CD4-positive, alpha-beta T cell treated with Interferon gamma for 1 hour (primary cell): ENCODE data around the gene GLIPR1L1.

Source experiments
- DNase-seq: peaks from one replicate; pipeline ENCODE4 v3.0.0-alpha.2; 2020

Gene GLIPR1L1

DNA sequence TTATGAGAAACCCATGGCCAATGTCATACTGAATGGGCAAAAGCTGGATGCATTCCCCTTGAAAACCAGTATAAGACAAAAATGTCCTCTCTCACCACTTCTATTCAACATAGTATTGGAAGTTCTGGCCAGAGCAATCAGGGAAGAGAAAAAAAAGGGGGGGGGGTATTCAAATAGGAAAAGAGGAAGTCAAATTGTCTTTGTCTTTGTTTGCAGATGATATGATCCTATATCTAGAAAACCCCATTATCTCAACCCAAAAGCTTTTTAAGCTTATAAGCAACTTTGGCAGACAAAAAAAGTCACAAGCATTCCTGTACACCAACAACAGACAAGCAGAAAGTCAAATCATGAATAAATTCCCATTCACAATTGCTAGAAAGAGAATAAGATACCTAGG lies 19.5 kb downstream of the GLIPR1L1 start:
- DNase-seq = no peak

DNA sequence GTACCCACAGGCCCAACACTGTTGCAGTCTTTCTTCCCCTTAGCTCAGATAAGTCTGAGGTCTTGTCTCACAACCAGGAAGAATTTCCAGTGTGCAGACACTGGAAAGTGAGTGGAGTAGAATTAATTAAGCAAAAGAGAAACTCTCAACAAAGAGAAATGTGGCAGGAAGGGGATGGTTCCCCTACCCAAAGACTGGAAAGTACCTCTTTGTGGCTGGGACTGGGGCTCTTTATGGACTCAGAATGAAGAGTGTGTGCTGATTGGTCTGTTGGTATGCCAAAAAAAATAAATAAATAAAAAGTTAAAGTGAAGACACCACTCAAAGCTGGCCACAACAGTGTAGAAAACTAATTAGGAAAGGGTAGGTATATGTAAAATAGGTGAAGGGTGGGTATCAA lies 26.4 kb downstream of the GLIPR1L1 start:
- no peak for DNase-seq

DNA sequence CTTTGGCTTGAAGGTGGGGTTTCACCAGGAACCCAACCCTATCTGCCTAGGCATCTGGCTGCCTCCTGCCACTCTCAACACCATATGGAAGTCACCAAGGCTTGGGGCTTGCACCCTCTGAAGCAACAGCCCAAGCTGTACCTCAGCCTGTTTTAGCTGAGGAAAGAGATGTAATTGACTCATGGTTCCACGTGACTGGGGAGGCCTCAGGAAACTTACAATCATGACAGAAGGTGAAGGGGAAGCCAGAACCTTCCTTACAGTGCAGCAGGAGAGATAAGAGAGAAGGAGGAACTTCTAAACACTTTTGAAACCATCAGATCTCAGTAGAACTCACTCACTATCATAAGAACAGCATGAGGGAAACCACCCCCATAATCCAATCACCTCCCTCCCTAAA lies 26.9 kb downstream of the GLIPR1L1 start:
- no peak for DNase-seq

DNA sequence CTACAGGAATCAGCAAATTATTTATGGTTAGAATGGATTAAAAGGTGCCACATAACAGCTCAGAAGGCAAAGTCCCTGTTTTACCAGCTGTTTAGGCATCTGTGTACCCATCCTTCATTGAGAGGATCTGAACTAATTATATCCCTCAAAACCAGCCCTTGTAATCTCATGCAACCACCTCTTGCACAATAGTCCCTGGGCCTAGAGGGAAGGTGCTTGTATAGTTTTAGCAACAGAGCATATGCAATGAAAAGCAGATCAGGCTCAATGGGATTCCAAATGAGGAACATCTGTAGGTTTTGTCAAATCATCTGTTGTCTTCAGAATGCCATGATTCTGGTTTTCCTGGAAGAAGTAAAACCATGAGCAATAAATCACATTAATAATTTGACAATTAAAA lies 30.4 kb downstream of the GLIPR1L1 start:
- DNase-seq = no peak

DNA sequence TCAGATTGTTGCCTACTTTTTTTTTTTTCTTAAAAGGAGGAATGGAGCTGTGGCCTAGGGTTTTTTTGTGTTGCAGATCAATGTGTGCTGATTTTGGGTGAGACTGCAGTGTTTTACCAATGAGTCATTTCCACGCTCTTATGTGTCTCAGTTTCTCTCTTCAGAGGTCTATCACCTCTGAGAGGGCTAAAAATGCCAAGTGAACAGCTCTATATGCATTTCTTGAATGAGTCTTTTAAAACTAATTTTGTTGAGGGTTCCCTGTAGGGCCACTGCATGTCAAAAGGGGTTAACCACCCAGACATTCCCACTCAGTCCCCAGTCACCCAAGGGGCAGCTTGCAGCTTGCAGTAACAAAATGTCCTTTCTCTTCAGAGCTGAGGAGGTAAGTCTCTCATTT lies 32.2 kb downstream of the GLIPR1L1 start:
- no peak for DNase-seq

DNA sequence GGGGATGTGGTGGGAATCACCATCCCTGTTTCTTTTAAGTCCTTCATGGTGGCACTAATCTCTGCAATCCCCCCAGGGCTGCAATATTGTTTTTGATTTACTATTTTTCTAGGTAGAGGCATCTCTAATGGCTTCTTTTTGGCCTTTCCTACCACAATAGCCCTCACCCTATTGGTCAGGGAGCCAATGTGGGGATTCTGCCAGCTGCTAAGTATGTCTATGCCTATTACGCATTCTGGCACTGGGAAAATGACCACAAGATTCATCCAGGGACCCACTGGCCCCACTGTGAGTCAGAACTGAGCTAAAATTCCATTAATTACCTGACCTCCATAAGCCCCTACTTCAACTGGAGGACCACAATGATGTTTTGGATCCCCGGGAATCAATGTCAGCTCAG lies 40.5 kb downstream of the GLIPR1L1 start:
- no peak for DNase-seq

DNA sequence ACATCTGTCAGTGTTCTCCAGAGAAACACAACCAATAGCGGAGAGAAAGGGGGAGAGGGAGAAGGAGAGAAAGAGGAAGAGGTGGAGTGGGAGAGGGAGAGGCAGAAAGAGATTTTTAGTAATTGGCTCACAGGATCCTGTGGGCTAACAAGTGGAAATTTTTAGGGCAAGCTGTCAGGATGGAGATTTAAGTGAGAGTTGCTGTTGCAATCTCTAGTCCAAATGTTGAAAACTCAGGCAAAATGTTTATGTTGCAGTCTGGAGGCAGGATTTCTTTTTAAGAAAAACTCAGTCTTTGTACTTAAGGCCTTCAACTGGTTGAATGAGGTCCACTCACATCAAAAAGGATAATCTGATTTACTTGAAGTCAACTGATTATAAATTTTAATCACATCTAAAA lies 43.9 kb downstream of the GLIPR1L1 start:
- DNase-seq = no peak

DNA sequence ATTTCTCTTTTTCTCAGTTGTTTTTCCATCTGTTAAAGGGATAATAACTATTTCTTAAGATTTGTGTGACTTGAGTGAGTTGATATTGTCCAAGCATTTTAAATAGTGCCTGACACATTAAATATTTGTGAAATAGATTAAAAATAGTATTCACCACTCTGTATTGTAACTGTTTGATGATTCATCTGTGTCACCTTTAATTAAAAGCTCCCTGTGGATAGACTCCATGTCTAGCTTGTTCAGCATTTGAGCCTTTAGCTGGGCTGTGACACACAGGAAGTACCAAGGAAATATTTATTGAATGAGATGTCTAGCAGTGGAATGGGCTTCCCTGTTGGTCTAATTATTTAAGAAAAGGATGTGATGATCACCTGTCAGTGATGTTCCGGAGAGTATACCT lies 54.6 kb downstream of the GLIPR1L1 start:
- no peak for DNase-seq

DNA sequence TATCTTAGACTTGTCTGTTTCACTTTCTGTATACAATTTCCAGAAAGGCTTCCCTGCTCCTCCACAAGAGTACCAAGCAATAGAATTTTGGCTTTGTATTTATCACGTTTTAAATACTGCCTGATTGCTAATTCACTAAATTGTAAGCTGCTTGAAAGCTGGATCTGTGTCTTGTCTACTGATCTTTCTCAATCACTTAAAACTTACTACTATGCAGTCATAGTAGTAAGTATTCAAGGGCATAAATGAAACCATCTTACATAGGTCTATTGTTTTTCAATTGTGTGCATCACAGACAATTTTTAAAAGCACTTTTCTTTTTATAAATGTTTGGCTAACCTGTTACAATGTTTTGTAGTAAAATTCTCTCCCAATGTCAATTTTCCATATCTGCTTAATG lies 55.2 kb downstream of the GLIPR1L1 start:
- no peak for DNase-seq

DNA sequence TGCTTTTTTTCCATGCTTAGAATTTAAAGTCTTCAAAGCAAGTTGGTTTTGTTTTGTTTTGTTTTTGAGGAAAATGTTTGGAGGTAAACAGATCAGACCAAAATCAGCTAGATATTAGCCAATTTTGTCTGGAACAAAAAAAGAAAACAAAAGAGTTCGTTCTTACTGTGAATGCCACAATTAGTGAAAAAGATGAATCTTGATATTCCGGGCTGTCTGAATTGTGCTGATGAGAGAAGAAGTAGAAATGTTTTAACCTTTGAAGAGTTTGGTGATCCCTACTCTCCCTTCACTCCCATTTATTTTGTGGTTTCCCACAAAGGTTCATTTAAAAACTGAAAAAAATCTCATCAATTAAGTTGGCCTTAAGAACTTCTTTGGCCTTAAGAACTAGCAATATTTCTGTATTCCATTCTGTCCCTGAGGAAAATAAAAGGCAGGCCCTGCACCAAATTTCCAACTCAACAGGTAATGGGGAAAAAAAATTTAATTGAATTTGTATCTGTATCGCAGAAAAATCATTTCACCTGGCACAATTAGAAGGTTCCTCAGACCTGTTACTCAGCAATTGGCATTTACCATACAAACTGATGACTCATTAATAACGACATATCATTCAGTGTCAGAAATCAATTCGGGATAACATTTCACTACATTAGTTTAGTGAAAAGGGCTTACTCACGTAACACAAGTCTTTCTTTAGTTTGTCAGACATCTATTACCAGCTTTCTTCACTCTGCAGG lies 55.9 kb downstream of the GLIPR1L1 start:
- no peak for DNase-seq

DNA sequence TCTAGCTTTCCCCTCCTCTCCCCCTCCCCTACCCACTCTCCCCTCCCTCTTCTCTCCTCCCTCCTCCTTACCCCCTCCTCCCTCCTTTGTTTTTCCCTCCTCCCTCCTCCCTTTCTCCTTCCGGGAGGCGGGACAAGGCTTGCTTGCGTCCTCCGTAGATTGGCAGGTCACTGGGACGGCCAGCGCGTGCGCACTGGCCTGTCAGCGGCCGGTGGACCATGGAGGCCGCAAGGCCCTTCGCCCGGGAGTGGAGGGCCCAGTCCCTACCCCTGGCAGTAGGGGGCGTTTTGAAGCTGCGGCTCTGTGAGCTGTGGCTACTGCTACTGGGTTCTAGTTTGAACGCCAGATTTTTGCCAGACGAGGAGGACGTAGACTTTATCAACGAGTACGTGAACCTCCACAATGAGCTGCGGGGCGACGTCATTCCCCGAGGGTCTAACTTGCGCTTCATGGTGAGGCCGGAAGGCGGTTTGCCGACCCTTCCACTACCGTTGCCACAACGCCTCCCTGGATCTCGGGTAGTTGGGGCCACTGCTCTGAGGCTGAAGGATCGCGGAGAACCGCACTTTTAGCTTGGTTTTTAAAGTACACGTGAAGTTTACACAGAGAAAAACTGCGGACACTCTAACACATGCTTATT lies 56.5 kb downstream of the GLIPR1L1 start, which contains the start of gene GLIPR1L2:
TSS of gene GLIPR1L2 (plus strand) at position 191 of the 640 bp plus-strand sequence. CDS start at position 219, 28 bp downstream.
- peak; percentile 95 for DNase-seq

DNA sequence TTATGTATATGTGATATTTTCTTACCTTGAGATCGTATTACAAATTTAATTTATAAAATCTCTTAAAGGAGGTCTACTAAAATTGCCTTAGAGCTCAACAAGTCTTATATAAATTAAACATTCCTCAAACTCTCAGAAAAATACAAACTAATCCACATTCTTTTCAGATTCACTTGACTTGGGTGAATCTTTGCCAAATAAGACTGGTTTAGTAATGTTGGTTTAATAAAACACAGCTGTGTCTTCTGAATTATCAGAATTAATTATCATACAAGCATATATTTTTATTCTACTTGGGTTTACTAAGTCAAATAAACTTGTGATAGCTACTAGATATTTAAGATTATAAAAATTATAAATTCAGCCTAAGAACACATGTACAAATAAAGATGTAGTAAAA lies 69.8 kb downstream of the GLIPR1L1 start:
- DNase-seq = no peak

DNA sequence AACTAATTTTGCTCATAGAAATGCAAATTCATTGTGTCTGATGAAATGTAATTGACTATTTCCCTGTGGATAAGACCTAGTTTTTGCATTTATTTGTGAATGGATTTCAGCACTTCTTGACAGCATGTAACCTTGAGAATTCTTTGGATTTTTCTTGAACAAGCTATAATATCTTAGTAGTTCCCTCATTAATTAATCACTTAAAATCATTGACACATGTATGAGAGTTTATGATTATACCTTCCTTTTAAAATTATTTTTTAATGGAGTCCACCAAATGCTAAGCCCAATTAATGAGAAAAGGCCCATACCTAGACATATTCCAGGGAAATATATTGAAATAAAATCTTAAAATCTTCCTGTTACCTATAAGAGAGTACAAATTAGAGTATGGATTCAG lies 73.2 kb downstream of the GLIPR1L1 start:
- DNase-seq = no peak

DNA sequence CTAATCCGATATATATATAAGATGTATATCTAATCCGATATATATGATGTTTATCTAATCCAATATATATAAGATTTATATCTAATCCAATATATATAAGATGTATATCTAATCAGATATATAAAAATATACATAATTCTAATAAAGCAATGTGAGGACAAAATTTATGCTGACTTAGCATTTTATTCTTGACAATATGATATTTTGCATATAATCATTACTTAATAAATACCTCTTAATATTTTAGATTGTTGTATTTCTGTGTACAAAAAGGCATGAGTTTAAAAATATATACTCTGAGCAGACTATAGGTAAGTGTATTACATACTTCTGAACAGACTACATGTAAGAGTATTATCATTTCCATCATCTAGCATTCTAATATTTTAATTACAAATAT lies 75.4 kb downstream of the GLIPR1L1 start:
- no peak for DNase-seq

DNA sequence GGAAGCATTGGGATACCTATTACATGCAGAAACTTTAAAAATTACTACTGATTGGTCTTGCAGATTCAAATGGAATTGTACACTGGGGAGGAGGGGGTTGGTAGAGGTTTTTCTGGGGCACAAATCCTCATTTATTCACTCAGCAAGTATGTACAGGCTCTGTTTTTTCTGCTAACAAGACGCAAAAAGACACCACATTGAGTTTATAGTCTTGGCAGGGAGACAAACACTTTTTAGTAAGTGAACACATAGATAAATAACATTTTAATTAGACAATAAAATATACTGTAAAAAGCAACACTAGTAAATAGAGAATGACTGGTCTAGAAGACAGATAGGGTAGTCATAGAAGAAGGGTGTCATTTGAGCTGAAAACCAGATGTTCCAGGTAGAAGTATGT lies 80.2 kb downstream of the GLIPR1L1 start:
- DNase-seq = no peak

DNA sequence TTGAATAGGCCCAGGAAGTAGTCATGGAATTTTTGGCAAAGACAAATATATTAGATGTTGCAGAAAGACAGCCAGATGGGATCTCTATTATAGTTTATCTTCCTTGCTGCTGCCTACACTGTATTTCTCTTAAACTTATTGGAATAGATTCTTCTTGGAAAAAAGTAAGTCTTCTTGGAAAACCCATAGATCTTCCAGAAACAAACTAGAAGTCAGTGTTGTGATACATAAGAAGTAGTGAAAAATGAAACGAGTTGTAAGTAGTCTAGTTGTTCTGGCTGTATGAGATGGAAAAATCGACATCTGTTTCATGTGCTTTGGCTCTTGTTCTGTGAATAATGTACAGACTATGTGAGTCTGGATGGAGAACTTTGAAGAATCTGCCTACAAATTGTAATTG lies 85.4 kb downstream of the GLIPR1L1 start:
- DNase-seq = no peak
